Endodermal cell (in vitro differentiated cells): ENCODE data around the gene LYPD5. TPM values are rescaled to one million over a fixed set of nuclear protein-coding genes. Genes with fewer than 3 reads are reported as not detected.
"Not testable (repeated sequence)": the region's sequence is repeated elsewhere in the genome, so short reads cannot be mapped to it uniquely, and the experiment has no call there.

Experiments used
- DNase-seq: peaks from one replicate; pipeline ENCODE4 v3.0.0-alpha.2; 2017
- H3K27ac ChIP-seq: 2 replicates; pipeline ENCODE4 v1.5.1; 2013; ENCODE audit warnings: mild to moderate bottlenecking, low read depth, low read length, moderate library complexity
- H3K27me3 ChIP-seq: 2 replicates; pipeline ENCODE4 v1.6.1; 2013; ENCODE audit warnings: mild to moderate bottlenecking, low read length, moderate library complexity; ENCODE audit not compliant: insufficient read depth, control insufficient read depth, poor library complexity, severe bottlenecking
- H3K36me3 ChIP-seq: 2 replicates; pipeline ENCODE4 v1.7.0; 2013; ENCODE audit warnings: mild to moderate bottlenecking, low read length, moderate library complexity; ENCODE audit not compliant: control insufficient read depth, insufficient read depth
- H3K4me1 ChIP-seq: one replicate; pipeline ENCODE4 v1.7.0; 2013; ENCODE audit warnings: low read length; ENCODE audit not compliant: control insufficient read depth, insufficient read depth
- H3K4me3 ChIP-seq: 2 replicates; pipeline ENCODE4 v1.5.1; 2013; ENCODE audit warnings: mild to moderate bottlenecking, low read length, moderate library complexity
- H3K9ac ChIP-seq: 2 replicates; pipeline ENCODE4 v1.6.1; 2013; ENCODE audit warnings: mild to moderate bottlenecking, low read length, moderate library complexity; ENCODE audit not compliant: poor library complexity, severe bottlenecking; ENCODE audit errors: extremely low read depth
- H3K9me3 ChIP-seq: 2 replicates; pipeline ENCODE4 v1.6.1; 2013; ENCODE audit warnings: mild to moderate bottlenecking, low read length, moderate library complexity; ENCODE audit not compliant: control insufficient read depth
- H3K27ac Mint-ChIP-seq: 2 replicates; pipeline ENCODE4 v1.8.0; 2020; ENCODE audit warnings: mixed read lengths
- H3K27me3 Mint-ChIP-seq: 2 replicates; pipeline ENCODE4 v1.8.0; 2021; ENCODE audit warnings: mild to moderate bottlenecking, mixed read lengths; ENCODE audit not compliant: insufficient read depth
- H3K36me3 Mint-ChIP-seq: 2 replicates; pipeline ENCODE4 v1.8.0; 2020; ENCODE audit warnings: low read depth, mixed read lengths
- H3K4me1 Mint-ChIP-seq: 2 replicates; pipeline ENCODE4 v1.8.0; 2020; ENCODE audit warnings: mixed read lengths
- H3K4me3 Mint-ChIP-seq: 2 replicates; pipeline ENCODE4 v1.8.0; 2020; ENCODE audit warnings: mild to moderate bottlenecking, moderate library complexity, mixed read lengths
- H3K9me3 Mint-ChIP-seq: 2 replicates; pipeline ENCODE4 v1.8.0; 2020; ENCODE audit warnings: mild to moderate bottlenecking, mixed read lengths
- CTCF ChIP-seq: fragments of 200-600 bp; sonication (generic); conservative IDR thresholded peaks from 2 replicates; pipeline ENCODE4 v1.5.0; 2021; ENCODE audit warnings: antibody characterized with exemption, mild to moderate bottlenecking
- WGBS, 2 experiments: methylation state at CpG; one replicate each; pipeline versions ENCODE4 v1.1.5 to v1.1.7; 2013; ENCODE audit warnings: missing lambda C conversion rate in 2 of 2, mixed read lengths in 1 of 2; ENCODE audit not compliant: insufficient coverage in 1 of 2, insufficient read length in 1 of 2; 5-methylcytosine and 5-hydroxymethylcytosine counted together
- total RNA-seq, 2 donors: library from RNA; stranded (reverse); fragmentation: NEBNext Ultra II Directional in 1 of 2; extraction: Animal tissue kit (Norgen Biotek cat#: 25700) in 1 of 2; gene quantifications; 2 replicates in 1 of 2; 3 replicates in 1 of 2; pipeline ENCODE4 v1.2.1, GENCODE V29; 2021

LYPD5 gene
- total RNA-seq, 2 donors from 2014 or later: 0.11 TPM; not detected in 1

GRCh38 chr19:43766755-43767043 lies 35.5 kb downstream of the LYPD5 start:
- H3K9ac ChIP-seq: no peak overlapping the region
- no peak overlapping the region for H3K4me3 ChIP-seq
- WGBS, 2 experiments: 79 to 81% methylated on average over 3 to 4 of the region's 4 CpGs
- no peaks in the 10 kb centered on the region for H3K36me3 ChIP-seq
- H3K4me1 ChIP-seq: no peaks in the 10 kb centered on the region
- Mint-ChIP-seq H3K9me3 (no peaks in the 10 kb centered on the region), H3K4me3 (no peak overlapping the region), H3K27ac (no peak overlapping the region), H3K27me3 (peaks cover 39% of the 10 kb centered on the region), H3K36me3 (no peaks in the 10 kb centered on the region), H3K4me1 (no peaks in the 10 kb centered on the region)
- no peak for TF ChIP-seq CTCF
- H3K9me3 ChIP-seq: no peaks in the 10 kb centered on the region
- no peak for DNase-seq
- H3K27ac ChIP-seq: no peak overlapping the region
- H3K27me3 ChIP-seq: peaks cover 8% of the 10 kb centered on the region

GRCh38 chr19:43765109-43765876 lies 37.0 kb downstream of the LYPD5 start:
- TF ChIP-seq CTCF: no peak
- Mint-ChIP-seq H3K27ac (peak overlapping the region; percentile 26), H3K27me3 (peaks cover 25% of the 10 kb centered on the region), H3K4me1 (no peaks in the 10 kb centered on the region), H3K4me3 (no peak overlapping the region), H3K9me3 (no peaks in the 10 kb centered on the region), H3K36me3 (no peaks in the 10 kb centered on the region)
- Histone ChIP-seq H3K4me1 (no peaks in the 10 kb centered on the region), H3K9me3 (no peaks in the 10 kb centered on the region), H3K27me3 (no peaks in the 10 kb centered on the region), H3K4me3 (no peak overlapping the region), H3K9ac (no peak overlapping the region), H3K27ac (no peak overlapping the region), H3K36me3 (no peaks in the 10 kb centered on the region)
- WGBS, 2 experiments: 73 to 75% methylated on average over 4 to 16 of the region's 16 CpGs
- DNase-seq: peak; percentile 67

GRCh38 chr19:43764684-43765083 lies 37.6 kb downstream of the LYPD5 start:
- not testable (repeated sequence) for H3K4me1 ChIP-seq, H3K27me3 ChIP-seq, DNase-seq, H3K9me3 ChIP-seq, H3K9me3 Mint-ChIP-seq, H3K9ac ChIP-seq, H3K27ac ChIP-seq, H3K27ac Mint-ChIP-seq, H3K36me3 Mint-ChIP-seq, H3K36me3 ChIP-seq, H3K4me3 Mint-ChIP-seq, H3K4me1 Mint-ChIP-seq, H3K4me3 ChIP-seq
- H3K27me3 Mint-ChIP-seq: peaks cover 19% of the 10 kb centered on the region
- WGBS, 2 experiments: 84 to 90% methylated on average over 6 to 8 of the region's 8 CpGs
